GM12878 (cell line): Measurements from ENCODE around the gene NCAM1. TPM values are rescaled to one million over a fixed set of nuclear protein-coding genes. Genes with fewer than 3 reads are reported as not detected.

Experiments
- ATAC-seq: fragments of 200-7000 bp; cut with Tn5 transposase; 3 replicates; pipeline ENCODE4 v1.9.1; 2020; ENCODE audit warnings: mild to moderate bottlenecking, moderate library complexity
- BruUV-seq: library from RNA; stranded (reverse); fragments of 400-500 nt; replicated peaks from 2 replicates; lab custom pipeline; 2021; lab: Mats Ljungman, UMichigan
- CTCF ChIA-PET: fragments of 300-600 bp; sonication (Branson Sonifier 250); formaldehyde crosslinking; extraction: SDS; loops from one replicate; lab custom pipeline; 2021; ENCODE audit warnings: inconsistent platforms; lab: Yijun Ruan, JAX
- POLR2A ChIA-PET: fragments of 350-600 bp; formaldehyde crosslinking; extraction: SDS; loops from one replicate; lab custom pipeline; 2021; ENCODE audit warnings: inconsistent platforms; lab: Charles Lee
- RAD21 ChIA-PET: fragments of 300-600 bp; sonication (Branson Sonifier 250); formaldehyde crosslinking; loops from one replicate; lab custom pipeline; 2023; ENCODE audit warnings: antibody characterized with exemption; ENCODE audit not compliant: unreplicated experiment; lab: Charles Lee
- SMC1A ChIA-PET: fragments of 300-600 bp; sonication (Branson Sonifier 250); formaldehyde crosslinking; loops from one replicate; lab custom pipeline; 2023; ENCODE audit not compliant: unreplicated experiment, uncharacterized antibody; lab: Charles Lee
- DNase-seq: peaks from one replicate; pipeline ENCODE4 v3.0.0-alpha.2; 2011; ENCODE audit warnings: low read depth, low spot score
- FAIRE-seq: peaks from 3 replicates; lab custom pipeline; 2011; peaks lifted over from hg19 to GRCh38; lab: Jason Lieb, UNC
- H2AFZ ChIP-seq: 2 replicates; pipeline ENCODE4 v1.6.0; 2011; ENCODE audit warnings: low read depth, low read length, control low read depth; ENCODE audit not compliant: control insufficient read depth
- H3K27ac ChIP-seq: 2 replicates; pipeline ENCODE4 v1.5.1; 2011; ENCODE audit warnings: control low read depth; ENCODE audit not compliant: control insufficient read depth, insufficient read depth
- H3K27me3 ChIP-seq, 2 experiments: replicated peaks in 1 of 2; 2 replicates each; pipeline versions ENCODE4 v1.6.0 to v1.6.1; 2011; ENCODE audit warnings: low read length in 1 of 2; ENCODE audit not compliant: control insufficient read depth in 2 of 2, insufficient read depth in 2 of 2
- H3K36me3 ChIP-seq, 2 experiments: 2 replicates each; pipeline ENCODE4 v1.5.1; 2011; ENCODE audit warnings: low read length in 1 of 2; ENCODE audit not compliant: control insufficient read depth in 2 of 2, insufficient read depth in 2 of 2
- H3K4me1 ChIP-seq: 2 replicates; pipeline ENCODE4 v1.6.1; 2011; ENCODE audit warnings: mild to moderate bottlenecking, low read length, moderate library complexity, mixed read lengths; ENCODE audit not compliant: control insufficient read depth, insufficient read depth
- H3K4me2 ChIP-seq: 2 replicates; pipeline ENCODE4 v1.6.0; 2011; ENCODE audit warnings: control low read depth; ENCODE audit not compliant: control insufficient read depth, insufficient read depth
- H3K4me3 ChIP-seq: fragments of 200-600 bp; sonication (generic); 2 replicates; pipeline ENCODE4 v1.5.1; 2016
- H3K79me2 ChIP-seq: 2 replicates; pipeline ENCODE4 v1.6.0; 2011; ENCODE audit warnings: low read length; ENCODE audit not compliant: control insufficient read depth, insufficient read depth
- H3K9ac ChIP-seq: 2 replicates; pipeline ENCODE4 v1.8.0; 2011; ENCODE audit warnings: low read length, control low read depth, mixed read lengths; ENCODE audit not compliant: control insufficient read depth, insufficient read depth
- H3K9me3 ChIP-seq: replicated peaks from 3 replicates; pipeline ENCODE4 v1.5.1; 2011; ENCODE audit warnings: mild to moderate bottlenecking, low read length; ENCODE audit not compliant: control insufficient read depth, insufficient read depth
- H4K20me1 ChIP-seq: 2 replicates; pipeline ENCODE4 v1.6.0; 2011; ENCODE audit not compliant: control insufficient read depth, insufficient read depth
- ASH2L ChIP-seq: fragments of 300-600, 200-600 bp; sonication (generic); IDR thresholded peaks from 2 replicates; pipeline ENCODE4 v1.6.1; 2017; ENCODE audit warnings: low read depth, mild to moderate bottlenecking, borderline replicate concordance
- BHLHE40 ChIP-seq, 2 experiments: fragments of 450-650 bp in 1 of 2; IDR thresholded peaks; 2 replicates each; pipeline ENCODE4 v1.6.1; 2011 to 2017; ENCODE audit warnings: low read depth in 2 of 2, borderline replicate concordance in 1 of 2, improper control_type of control experiment in 1 of 2, low read length in 1 of 2, mild to moderate bottlenecking in 1 of 2
- CHD4 ChIP-seq: fragments of 200-600 bp; sonication (generic); IDR thresholded peaks from 2 replicates; pipeline ENCODE4 v1.6.1; 2016; ENCODE audit warnings: mild to moderate bottlenecking
- ETV6 ChIP-seq, 2 experiments: fragments of 450-650 bp in 1 of 2; IDR thresholded peaks in 1 of 2; conservative IDR thresholded peaks in 1 of 2; 2 replicates each; pipeline ENCODE4 v1.6.1; 2014; ENCODE audit warnings: antibody characterized with exemption in 1 of 2, borderline replicate concordance in 1 of 2, low read depth in 1 of 2, mild to moderate bottlenecking in 1 of 2, moderate library complexity in 1 of 2
- FOXK2 ChIP-seq: fragments of 450-650 bp; IDR thresholded peaks from 2 replicates; pipeline ENCODE4 v1.6.1; 2017; ENCODE audit warnings: mild to moderate bottlenecking, moderate library complexity
- GATAD2B ChIP-seq: fragments of 450-650 bp; conservative IDR thresholded peaks from 2 replicates; pipeline ENCODE4 v1.6.1; 2017; ENCODE audit warnings: low read depth, mild to moderate bottlenecking, moderate library complexity
- KDM1A ChIP-seq: fragments of 200-600 bp; sonication (generic); IDR thresholded peaks from 2 replicates; pipeline ENCODE4 v1.6.1; 2016; ENCODE audit warnings: borderline replicate concordance
- RAD51 ChIP-seq: fragments of 450-650 bp; IDR thresholded peaks from 2 replicates; pipeline ENCODE4 v1.6.1; 2016; ENCODE audit warnings: moderate library complexity, mild to moderate bottlenecking, inconsistent platforms
- RELA ChIP-seq: fragments of 450-650 bp; IDR thresholded peaks from 2 replicates; pipeline ENCODE4 v1.8.0; 2014; ENCODE audit warnings: borderline replicate concordance; ENCODE audit not compliant: partially characterized antibody
- SMARCA5 ChIP-seq: fragments of 450-650 bp; IDR thresholded peaks from 2 replicates; pipeline ENCODE4 v1.6.1; 2017; ENCODE audit warnings: mild to moderate bottlenecking
- SREBF1 ChIP-seq: IDR thresholded peaks from 2 replicates; pipeline ENCODE4 v1.6.1; 2012; ENCODE audit warnings: mild to moderate bottlenecking, low read length
- TCF7 ChIP-seq: IDR thresholded peaks from 2 replicates; pipeline ENCODE4 v1.6.1; 2014; ENCODE audit warnings: antibody characterized with exemption, borderline replicate concordance
- YBX1 ChIP-seq: fragments of 450-650 bp; IDR thresholded peaks from 2 replicates; pipeline ENCODE4 v1.6.1; 2016; ENCODE audit warnings: antibody characterized with exemption
- ZNF24 ChIP-seq: fragments of 450-650 bp; IDR thresholded peaks from 2 replicates; pipeline ENCODE4 v1.6.1; 2017; ENCODE audit warnings: antibody characterized with exemption, mild to moderate bottlenecking
- WGBS: methylation state at CpG from one replicate; pipeline ENCODE4 v1.1.6; 2016; ENCODE audit warnings: low lambda C conversion rate; ENCODE audit not compliant: insufficient replicate concordance, insufficient coverage; ENCODE audit errors: missing lambda C conversion rate; 5-methylcytosine and 5-hydroxymethylcytosine counted together
- in situ Hi-C: fragments of 300-500 bp; cut with MboI; formaldehyde crosslinking; loops from 9 replicates; pipeline ENCODE4 v1.14.3; 2018; ENCODE audit warnings: mixed read lengths
- intact Hi-C: fragments of 100-400 bp; cut with micrococcal nuclease; formaldehyde crosslinking; loops from one replicate; pipeline ENCODE4 v1.14.2; 2022; ENCODE audit not compliant: unreplicated experiment
- polyA plus RNA-seq, 11 experiments: library from polyadenylated mRNA; depleted of rRNA in 4 of 11; unstranded in 6 of 11; stranded (reverse) in 5 of 11; fragments of >200 nt; fragmentation: Nextera tagmentation in 4 of 11; fragmentation: Illumina TruSeq in 1 of 11; extraction: Ambion mirVana in 4 of 11; extraction: Trizol in 1 of 11; gene quantifications; 1 replicate in 1 of 11; 2 replicates in 10 of 11; pipeline versions ENCODE4 v1.2.1 to v1.2.3, GENCODE V29; 2011 to 2016; ENCODE audit warnings: inconsistent platforms in 2 of 11, missing spikeins in 2 of 11, low read depth in 1 of 11
- total RNA-seq, 4 experiments: library from RNA; depleted of rRNA in 3 of 4; stranded (reverse); fragments of >200 nt in 3 of 4; fragmentation: Illumina TruSeq in 1 of 4; extraction: Trizol in 1 of 4; gene quantifications; 2 replicates each; pipeline versions ENCODE4 v1.2.1 to v1.2.3, GENCODE V29; 2013 to 2021
- TF ChIP-seq, protein P1 (sequence below): fragments of 450-650 bp; IDR thresholded peaks from 2 replicates; pipeline ENCODE4 v1.6.1; 2016; ENCODE audit warnings: mild to moderate bottlenecking, moderate library complexity, borderline replicate concordance
- TF ChIP-seq, protein P2 (sequence below): fragments of 450-650 bp; IDR thresholded peaks from 2 replicates; pipeline ENCODE4 v1.6.1; 2017; ENCODE audit warnings: low read depth, mild to moderate bottlenecking, moderate library complexity
- TF ChIP-seq, protein P3 (sequence below): IDR thresholded peaks from 2 replicates; pipeline ENCODE4 v1.6.1; 2012; ENCODE audit warnings: mild to moderate bottlenecking, low read depth, low read length

NCAM1 gene
- total and polyA plus RNA-seq, 10 of the 15 experiments (the other 5 are each of a cell fraction or from before 2014, with no cell fraction given): 0.10 to 0.23 (median 0.11) TPM; not detected in 7

DNA sequence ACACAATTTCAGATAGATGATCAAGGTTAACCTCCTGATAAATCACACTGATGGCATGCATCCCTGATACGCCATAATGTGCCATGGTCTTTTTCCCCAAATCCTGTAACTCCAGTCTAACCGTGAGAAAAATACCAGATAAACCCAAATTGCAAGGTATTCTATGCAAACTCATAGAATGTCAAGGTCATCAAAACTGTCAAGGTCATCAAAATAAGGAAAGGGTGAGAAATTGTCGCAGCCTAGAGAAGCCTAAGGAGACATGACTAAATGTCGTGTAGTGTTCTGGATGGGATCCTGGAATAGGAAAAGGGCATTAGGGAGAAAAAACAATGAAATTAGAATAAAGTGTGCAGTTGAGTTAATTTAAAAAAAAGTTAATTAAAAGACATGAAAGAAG is 357.9 kb downstream of the NCAM1 start:
- CTCF ChIA-PET: no interaction called here
- in situ Hi-C loops: loop anchor here (10.0 kb wide), 1 partner anchor 456 kb away; the partner anchor contains the start of genes CLDN25 and ZW10
- POLR2A ChIA-PET: no interaction called here
- TF ChIP-seq BHLHE40 (IDR thresholded peaks at IDR 0.05; ENCODE audit: borderline replicate concordance in 1 of 2, low read depth in 2 of 2, low read length in 1 of 2): no peak
- TF ChIP-seq FOXK2: no peak
- TF ChIP-seq TCF7: no peak
- TF ChIP-seq, protein P1, sequence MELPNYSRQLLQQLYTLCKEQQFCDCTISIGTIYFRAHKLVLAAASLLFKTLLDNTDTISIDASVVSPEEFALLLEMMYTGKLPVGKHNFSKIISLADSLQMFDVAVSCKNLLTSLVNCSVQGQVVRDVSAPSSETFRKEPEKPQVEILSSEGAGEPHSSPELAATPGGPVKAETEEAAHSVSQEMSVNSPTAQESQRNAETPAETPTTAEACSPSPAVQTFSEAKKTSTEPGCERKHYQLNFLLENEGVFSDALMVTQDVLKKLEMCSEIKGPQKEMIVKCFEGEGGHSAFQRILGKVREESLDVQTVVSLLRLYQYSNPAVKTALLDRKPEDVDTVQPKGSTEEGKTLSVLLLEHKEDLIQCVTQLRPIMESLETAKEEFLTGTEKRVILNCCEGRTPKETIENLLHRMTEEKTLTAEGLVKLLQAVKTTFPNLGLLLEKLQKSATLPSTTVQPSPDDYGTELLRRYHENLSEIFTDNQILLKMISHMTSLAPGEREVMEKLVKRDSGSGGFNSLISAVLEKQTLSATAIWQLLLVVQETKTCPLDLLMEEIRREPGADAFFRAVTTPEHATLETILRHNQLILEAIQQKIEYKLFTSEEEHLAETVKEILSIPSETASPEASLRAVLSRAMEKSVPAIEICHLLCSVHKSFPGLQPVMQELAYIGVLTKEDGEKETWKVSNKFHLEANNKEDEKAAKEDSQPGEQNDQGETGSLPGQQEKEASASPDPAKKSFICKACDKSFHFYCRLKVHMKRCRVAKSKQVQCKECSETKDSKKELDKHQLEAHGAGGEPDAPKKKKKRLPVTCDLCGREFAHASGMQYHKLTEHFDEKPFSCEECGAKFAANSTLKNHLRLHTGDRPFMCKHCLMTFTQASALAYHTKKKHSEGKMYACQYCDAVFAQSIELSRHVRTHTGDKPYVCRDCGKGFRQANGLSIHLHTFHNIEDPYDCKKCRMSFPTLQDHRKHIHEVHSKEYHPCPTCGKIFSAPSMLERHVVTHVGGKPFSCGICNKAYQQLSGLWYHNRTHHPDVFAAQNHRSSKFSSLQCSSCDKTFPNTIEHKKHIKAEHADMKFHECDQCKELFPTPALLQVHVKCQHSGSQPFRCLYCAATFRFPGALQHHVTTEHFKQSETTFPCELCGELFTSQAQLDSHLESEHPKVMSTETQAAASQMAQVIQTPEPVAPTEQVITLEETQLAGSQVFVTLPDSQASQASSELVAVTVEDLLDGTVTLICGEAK: no peak
- no peak for TF ChIP-seq KDM1A
- no peak for TF ChIP-seq GATAD2B
- TF ChIP-seq ZNF24: no peak
- TF ChIP-seq, protein P2, sequence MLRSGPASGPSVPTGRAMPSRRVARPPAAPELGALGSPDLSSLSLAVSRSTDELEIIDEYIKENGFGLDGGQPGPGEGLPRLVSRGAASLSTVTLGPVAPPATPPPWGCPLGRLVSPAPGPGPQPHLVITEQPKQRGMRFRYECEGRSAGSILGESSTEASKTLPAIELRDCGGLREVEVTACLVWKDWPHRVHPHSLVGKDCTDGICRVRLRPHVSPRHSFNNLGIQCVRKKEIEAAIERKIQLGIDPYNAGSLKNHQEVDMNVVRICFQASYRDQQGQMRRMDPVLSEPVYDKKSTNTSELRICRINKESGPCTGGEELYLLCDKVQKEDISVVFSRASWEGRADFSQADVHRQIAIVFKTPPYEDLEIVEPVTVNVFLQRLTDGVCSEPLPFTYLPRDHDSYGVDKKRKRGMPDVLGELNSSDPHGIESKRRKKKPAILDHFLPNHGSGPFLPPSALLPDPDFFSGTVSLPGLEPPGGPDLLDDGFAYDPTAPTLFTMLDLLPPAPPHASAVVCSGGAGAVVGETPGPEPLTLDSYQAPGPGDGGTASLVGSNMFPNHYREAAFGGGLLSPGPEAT: no peak
- no peak for TF ChIP-seq SREBF1
- TF ChIP-seq, protein P3, sequence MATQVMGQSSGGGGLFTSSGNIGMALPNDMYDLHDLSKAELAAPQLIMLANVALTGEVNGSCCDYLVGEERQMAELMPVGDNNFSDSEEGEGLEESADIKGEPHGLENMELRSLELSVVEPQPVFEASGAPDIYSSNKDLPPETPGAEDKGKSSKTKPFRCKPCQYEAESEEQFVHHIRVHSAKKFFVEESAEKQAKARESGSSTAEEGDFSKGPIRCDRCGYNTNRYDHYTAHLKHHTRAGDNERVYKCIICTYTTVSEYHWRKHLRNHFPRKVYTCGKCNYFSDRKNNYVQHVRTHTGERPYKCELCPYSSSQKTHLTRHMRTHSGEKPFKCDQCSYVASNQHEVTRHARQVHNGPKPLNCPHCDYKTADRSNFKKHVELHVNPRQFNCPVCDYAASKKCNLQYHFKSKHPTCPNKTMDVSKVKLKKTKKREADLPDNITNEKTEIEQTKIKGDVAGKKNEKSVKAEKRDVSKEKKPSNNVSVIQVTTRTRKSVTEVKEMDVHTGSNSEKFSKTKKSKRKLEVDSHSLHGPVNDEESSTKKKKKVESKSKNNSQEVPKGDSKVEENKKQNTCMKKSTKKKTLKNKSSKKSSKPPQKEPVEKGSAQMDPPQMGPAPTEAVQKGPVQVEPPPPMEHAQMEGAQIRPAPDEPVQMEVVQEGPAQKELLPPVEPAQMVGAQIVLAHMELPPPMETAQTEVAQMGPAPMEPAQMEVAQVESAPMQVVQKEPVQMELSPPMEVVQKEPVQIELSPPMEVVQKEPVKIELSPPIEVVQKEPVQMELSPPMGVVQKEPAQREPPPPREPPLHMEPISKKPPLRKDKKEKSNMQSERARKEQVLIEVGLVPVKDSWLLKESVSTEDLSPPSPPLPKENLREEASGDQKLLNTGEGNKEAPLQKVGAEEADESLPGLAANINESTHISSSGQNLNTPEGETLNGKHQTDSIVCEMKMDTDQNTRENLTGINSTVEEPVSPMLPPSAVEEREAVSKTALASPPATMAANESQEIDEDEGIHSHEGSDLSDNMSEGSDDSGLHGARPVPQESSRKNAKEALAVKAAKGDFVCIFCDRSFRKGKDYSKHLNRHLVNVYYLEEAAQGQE: no peak
- TF ChIP-seq RAD51: no peak
- TF ChIP-seq YBX1: no peak
- TF ChIP-seq SMARCA5: no peak
- TF ChIP-seq ETV6 (conservative IDR thresholded peaks at IDR 0.05 in 1 of 2, IDR thresholded peaks at IDR 0.05 in 1 of 2; ENCODE audit: borderline replicate concordance in 1 of 2, low read depth in 1 of 2): no peak
- no peak for TF ChIP-seq ASH2L
- no peak for TF ChIP-seq RELA
- TF ChIP-seq CHD4: no peak

More for the DNA sequence above, 357.9 kb downstream of the NCAM1 start:
- no TSS peak for BruUV-seq
- FAIRE-seq: no peak
- H3K9ac ChIP-seq: no peak overlapping the region
- H2AFZ ChIP-seq: no peak overlapping the region
- no peak overlapping the region for H3K4me3 ChIP-seq
- 90% methylated on average over 4 of the region's 4 CpGs for WGBS
- H3K27me3 ChIP-seq: no peaks in the 10 kb centered on the region
- peaks cover 5% of the 10 kb centered on the region for H3K4me1 ChIP-seq
- peaks cover 2% of the 10 kb centered on the region for H3K79me2 ChIP-seq
- H3K36me3 ChIP-seq: no peaks in the 10 kb centered on the region
- intact Hi-C loops: no loop called here
- no peaks in the 10 kb centered on the region for H3K9me3 ChIP-seq
- RAD21 ChIA-PET: no interaction called here
- H3K4me2 ChIP-seq: no peak overlapping the region
- SMC1A ChIA-PET: no interaction called here
- H3K27ac ChIP-seq: no peak overlapping the region
- DNase-seq: no peak
- ATAC-seq: no peak
- H4K20me1 ChIP-seq: no peaks in the 10 kb centered on the region
